NCI-H2196 (cell line): ENCODE measurements around the gene GTF3C2.

Source experiments
- DNase-seq: peaks from one replicate; lab custom pipeline; 2025; ENCODE audit not compliant: unreplicated experiment; lab: John Stamatoyannopoulos, UW

GTF3C2 gene

GRCh38 chr2:27356382-27357181 lies at the start of gene GTF3C2:
GTF3C2 (minus strand) TSS chr2:27356764; CDS start chr2:27343554, 13,210 bp downstream.
- peak; percentile 96 for DNase-seq

GRCh38 chr2:27400348-27401135 lies 44.0 kb upstream of the GTF3C2 start:
- DNase-seq, result no peak

- no peak for DNase-seq
These were observed 42.4 kb upstream of the GTF3C2 start for GRCh38 chr2:27398962-27399361.

GRCh38 chr2:27393225-27393624 lies 36.7 kb upstream of the GTF3C2 start:
- DNase-seq, result no peak

- DNase-seq, result no peak
These were observed 34.5 kb upstream of the GTF3C2 start for GRCh38 chr2:27390822-27391679.

- no peak for DNase-seq
These were observed 25.1 kb upstream of the GTF3C2 start for GRCh38 chr2:27381577-27382181.

- peak; percentile 98 for DNase-seq
These were observed 24.3 kb upstream of the GTF3C2 start, which contains the start of gene ZNF513 for GRCh38 chr2:27380626-27381545. ZNF513 (minus strand) TSS chr2:27380734; CDS start chr2:27380526, 208 bp downstream.

GRCh38 chr2:27379836-27380625 lies 23.5 kb upstream of the GTF3C2 start:
- DNase-seq, result peak; percentile 69

GRCh38 chr2:27379383-27379835 lies 22.8 kb upstream of the GTF3C2 start:
- DNase-seq, result no peak

- DNase-seq, result no peak
These were observed 22.3 kb upstream of the GTF3C2 start for GRCh38 chr2:27378809-27379290.

- peak; percentile 54 for DNase-seq
These were observed 21.7 kb upstream of the GTF3C2 start for GRCh38 chr2:27378096-27378808.

GRCh38 chr2:27377618-27378095 lies 21.1 kb upstream of the GTF3C2 start:
- no peak for DNase-seq

- DNase-seq, result no peak
These were observed 20.5 kb upstream of the GTF3C2 start for GRCh38 chr2:27376866-27377617.

- DNase-seq, result no peak
These were observed 19.7 kb upstream of the GTF3C2 start for GRCh38 chr2:27376151-27376865.

GRCh38 chr2:27375513-27376099 lies 19.0 kb upstream of the GTF3C2 start:
- no peak for DNase-seq

GRCh38 chr2:27373567-27373966 lies 17.0 kb upstream of the GTF3C2 start:
- no peak for DNase-seq
